HG02973 (cell line): Measurements from ENCODE around the gene HYCC1.
A peak's percentile ranks its signal among the peaks of the same experiment; 100 is the strongest.
"Not testable (repeated sequence)": the region's sequence is repeated elsewhere in the genome, so short reads cannot be mapped to it uniquely, and the experiment has no call there.

ENCODE experiments used
- ATAC-seq: cut with Tn5 transposase; IDR thresholded peaks from one replicate; pipeline ENCODE4 v1.9.1; 2021; ENCODE audit warnings: moderate library complexity; ENCODE audit not compliant: unreplicated experiment

Gene HYCC1

GRCh38 chr7:23013715-23014649 lies at the start of gene HYCC1:
HYCC1 (minus strand) TSS chr7:23014130; CDS start chr7:22991111, 23,019 bp downstream.
- peak; percentile 95 for ATAC-seq

GRCh38 chr7:23062452-23062851 lies 48.5 kb upstream of the HYCC1 start:
- ATAC-seq: no peak

DNA sequence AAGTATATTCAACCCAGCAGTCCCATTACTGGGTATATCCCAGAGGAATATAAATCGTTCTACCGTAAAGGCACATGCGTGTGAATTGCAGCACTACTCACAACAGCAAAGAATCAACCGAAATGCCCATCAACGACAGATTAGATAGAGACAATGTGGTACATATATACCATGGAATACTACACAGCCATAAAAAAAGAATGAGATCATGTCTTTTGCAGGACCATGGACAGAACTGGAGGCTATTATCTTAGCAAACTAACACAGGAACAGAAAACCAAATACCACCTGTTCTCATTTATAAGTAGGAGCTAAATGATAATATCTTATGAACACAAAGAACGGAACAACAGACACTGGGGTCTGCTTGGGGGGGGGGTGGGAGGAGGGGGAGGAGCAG lies 47.4 kb upstream of the HYCC1 start:
- no peak for ATAC-seq

DNA sequence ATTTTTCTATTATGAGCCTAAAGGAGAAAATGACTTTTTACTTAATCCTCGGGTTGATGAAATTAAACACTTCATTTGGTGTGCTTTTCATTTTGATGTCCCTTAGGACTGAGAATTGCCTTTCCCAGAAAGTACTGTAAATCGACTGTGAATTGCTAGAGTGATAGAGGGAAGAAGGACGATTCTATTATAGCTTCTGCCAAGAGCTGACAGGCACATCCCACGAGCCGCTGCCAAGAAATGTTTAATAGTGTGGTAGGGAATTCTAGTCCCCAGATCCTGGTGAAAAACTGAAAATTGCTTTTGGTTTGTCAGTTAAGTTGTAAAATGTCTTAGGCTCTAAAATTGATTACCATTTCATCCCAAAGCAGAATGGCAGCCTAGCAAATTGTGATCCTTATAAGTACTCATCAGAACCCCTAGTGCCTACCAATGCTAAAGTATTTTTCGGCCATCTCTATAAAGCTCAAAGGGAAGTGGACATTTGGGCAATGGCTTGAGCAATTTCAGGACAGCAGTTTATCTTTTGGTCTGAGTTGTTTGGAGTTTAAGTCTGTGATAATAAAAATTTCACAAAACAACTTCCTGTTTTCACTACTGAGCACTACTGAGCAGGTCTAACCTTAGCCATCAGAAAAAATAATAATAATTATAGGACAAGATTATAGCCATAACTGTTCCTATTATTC lies 44.6 kb upstream of the HYCC1 start:
- no peak for ATAC-seq

DNA sequence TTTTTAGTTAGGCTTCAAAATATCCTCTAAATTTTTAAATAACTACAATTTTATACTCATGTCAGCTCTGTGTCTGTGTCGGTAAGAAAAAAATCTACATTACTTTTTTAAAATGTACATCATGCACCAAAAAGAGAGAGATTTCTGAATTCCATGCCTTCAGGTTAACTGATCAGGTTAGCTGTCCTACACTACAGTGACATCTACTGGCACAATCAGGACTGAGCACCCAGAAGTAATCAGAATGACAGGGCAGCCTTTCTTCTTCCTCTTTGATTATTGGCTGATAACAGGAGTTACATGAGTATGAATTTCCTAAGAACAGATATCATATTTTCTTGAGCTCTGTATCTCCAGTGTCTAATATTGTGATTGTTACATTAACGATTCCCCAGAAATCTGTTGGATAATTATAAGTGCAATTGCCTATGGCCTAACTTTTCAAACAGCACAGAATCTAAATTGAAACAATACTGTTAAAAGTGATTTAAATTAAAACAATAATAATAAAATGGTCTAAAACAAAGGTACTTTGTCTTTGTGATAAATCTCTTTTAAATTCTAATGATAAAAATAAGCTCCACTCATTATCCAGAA lies 41.8 kb upstream of the HYCC1 start:
- peak; percentile 83 for ATAC-seq

DNA sequence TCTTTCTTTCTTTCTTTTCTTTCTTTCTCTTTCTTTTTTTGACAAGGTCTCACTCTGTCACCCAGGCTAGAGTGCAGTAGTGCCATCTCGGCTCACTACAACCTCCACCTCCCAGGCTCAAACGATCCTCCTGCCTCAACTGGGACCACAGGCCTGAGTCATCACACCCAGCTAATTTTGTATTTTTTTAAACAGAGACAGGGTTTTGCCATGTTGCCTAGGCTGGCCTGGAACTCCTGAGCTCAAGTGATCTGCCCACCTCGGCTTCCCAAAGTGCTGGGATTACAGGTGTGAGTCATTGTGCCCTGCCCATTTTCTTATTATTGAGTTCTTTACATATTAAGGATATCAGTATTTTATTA lies 37.2 kb upstream of the HYCC1 start:
- not testable (repeated sequence) for ATAC-seq

DNA sequence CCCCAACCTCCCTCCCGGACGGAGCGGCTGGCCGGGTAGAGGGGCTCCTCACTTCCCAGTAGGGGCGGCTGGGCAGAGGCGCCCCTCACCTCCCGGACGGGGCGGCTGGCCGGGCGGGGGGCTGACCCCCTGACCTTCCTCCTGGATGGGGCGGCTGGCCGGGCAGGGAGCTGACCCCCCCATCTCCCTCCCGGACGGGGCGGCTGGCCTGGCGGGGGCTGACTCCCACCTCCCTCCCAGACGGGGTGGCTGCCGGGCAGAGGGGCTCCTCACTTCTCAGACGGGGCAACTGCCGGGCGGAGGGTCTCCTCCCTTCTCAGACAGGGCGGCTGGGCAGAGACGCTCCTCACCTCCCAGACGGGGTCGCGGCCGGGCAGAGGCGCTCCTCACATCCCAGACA lies 32.4 kb upstream of the HYCC1 start:
- not testable (repeated sequence) for ATAC-seq

GRCh38 chr7:23045086-23045485 lies 31.2 kb upstream of the HYCC1 start:
- not testable (repeated sequence) for ATAC-seq

- ATAC-seq: no peak
Observed at GRCh38 chr7:23044581-23044980, 30.7 kb upstream of the HYCC1 start.

DNA sequence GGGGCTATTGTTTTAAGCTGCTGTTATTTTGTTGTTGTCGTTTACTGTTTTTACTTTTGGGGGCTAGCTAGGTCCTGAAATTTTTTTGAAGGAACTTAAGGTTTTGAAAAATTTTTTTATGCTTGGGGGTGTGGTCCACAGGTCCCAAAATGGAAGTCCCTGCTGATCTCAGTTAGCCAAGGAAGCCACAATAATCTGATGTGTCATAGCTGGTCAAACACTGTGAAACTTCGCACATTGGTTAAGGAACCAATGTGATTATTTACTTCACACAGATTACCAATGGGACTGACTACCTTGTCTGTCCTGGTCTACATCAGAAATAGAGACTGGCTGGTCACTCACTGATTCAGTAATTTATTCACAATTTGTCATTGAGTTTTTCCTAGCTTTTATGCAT lies 29.5 kb upstream of the HYCC1 start:
- no peak for ATAC-seq

DNA sequence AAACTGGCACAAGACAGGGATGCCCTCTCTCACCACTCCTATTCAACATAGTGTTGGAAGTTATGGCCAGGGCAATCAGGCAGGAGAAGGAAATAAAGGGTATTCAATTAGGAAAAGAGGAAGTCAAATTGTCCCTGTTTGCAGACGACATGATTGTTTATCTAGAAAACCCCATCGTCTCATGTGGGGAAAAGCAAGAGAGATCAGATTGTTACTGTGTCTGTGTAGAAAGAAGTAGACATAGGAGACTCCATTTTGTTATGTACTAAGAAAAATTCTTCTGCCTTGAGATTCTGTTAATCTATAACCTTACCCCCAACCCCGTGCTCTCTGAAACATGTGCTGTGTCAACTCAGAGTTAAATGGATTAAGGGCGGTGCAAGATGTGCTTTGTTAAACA lies 25.7 kb upstream of the HYCC1 start:
- ATAC-seq: not testable (repeated sequence)

DNA sequence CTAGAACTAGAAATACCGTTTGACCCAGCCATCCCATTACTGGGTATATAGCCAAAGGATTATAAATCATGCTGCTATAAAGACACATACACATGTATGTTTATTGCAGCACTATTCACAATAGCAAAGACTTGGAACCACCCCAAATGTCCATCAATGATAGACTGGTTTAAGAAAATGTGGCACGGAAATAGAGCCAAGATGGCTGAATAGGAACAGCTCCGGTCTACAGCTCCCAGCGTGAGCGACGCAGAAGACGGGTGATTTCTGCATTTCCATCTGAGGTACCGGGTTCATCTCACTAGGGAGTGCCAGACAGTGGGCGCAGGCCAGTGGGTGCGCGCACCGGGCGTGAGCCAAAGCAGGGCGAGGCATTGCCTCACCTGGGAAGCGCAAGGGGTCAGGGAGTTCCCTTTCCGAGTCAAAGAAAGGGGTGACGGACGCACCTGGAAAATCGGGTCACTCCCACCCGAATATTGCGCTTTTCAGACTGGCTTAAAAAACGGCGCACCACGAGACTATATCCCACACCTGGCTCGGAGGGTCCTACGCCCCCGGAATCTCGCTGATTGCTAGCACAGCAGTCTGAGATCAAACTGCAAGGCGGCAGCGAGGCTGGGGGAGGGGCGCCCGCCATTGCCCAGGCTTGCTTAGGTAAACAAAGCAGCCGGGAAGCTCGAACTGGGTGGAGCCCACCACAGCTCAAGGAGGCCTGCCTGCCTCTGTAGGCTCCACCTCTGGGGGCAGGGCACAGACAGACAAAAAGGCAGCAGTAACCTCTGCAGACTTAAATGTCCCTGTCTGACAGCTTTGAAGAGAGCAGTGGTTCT lies 21.8 kb upstream of the HYCC1 start:
- ATAC-seq: not testable (repeated sequence)

DNA sequence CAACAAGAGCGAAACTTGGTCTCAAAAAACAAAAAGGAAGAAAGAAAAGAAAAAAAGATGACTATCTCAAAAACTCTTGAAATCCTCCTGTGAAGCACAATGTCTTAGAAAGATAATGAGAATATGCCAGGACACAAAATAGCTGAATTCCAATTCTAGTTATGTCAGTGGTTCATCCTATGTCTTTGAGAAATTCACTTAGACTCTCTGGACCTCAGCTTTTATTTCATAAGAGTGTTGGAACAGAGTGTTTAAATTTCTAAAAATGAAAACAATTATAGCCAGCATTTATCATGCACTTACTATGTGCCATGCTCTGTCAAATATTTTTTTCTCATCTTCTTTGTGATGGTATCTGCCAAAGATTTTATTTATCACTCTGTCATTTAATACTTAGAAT lies 13.3 kb upstream of the HYCC1 start:
- no peak for ATAC-seq

GRCh38 chr7:23026164-23026563 lies 12.2 kb upstream of the HYCC1 start:
- no peak for ATAC-seq

DNA sequence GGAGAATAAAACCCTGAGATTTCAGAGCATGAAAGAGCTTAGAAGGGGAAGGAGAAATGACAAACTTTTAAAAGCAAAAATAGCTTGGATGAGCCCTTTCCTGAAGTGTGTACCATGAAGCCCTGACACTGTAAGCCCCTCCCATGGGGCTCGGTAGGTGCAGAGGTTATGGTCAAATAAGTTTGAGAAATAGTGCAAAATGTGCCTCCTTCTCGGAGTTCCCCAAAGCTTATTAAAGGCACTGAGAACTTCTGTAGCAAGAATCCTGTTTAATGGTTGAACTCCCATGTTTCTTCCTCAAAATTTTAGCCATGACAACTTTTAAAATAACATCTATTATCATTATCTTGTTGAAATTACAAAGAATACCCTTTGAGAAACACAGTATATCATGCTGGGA lies 10.5 kb upstream of the HYCC1 start:
- ATAC-seq: no peak

- no peak for ATAC-seq
Observed at GRCh38 chr7:23022851-23023250, 8.9 kb upstream of the HYCC1 start.

- no peak for ATAC-seq
Observed at GRCh38 chr7:23022258-23022769, 8.4 kb upstream of the HYCC1 start.

- ATAC-seq: no peak
Observed at GRCh38 chr7:23021596-23021995, 7.7 kb upstream of the HYCC1 start.

DNA sequence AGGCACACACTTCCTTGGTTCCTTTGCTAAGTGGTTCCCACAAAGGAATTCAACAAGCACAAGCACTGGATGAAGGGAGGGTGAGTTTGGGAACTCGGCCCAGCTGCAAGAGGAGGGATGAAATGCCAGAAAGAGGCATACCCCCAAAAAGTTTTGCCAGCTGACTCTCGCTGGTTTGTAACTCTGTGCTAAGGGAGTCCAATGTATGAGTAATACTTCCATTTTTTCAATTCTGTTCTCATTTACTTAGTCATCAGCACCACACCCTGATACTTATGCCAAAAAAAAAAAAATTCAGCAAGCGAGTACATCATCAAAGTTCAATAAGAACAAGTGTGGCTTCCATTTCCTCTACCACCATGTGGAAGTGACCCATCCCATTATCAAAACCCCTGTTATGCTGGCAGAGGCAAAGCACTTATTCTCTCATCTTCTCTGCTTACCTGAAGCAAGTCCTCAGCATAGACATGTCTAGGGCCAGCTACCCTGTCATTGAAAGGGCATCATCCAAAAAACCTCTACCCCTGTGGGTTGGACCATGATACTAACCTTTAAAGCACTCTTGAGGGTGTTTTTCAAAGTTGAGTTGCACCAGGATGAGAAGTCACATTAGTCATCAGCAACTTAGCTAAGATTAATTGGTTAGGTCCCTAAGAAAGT lies 6.9 kb upstream of the HYCC1 start:
- ATAC-seq: no peak

GRCh38 chr7:23018750-23019149 lies 4.8 kb upstream of the HYCC1 start:
- no peak for ATAC-seq
